HG02588 (cell line): ENCODE results near the gene MAP7D1.
"Not testable (repeated sequence)": the region's sequence is repeated elsewhere in the genome, so short reads cannot be mapped to it uniquely, and the experiment has no call there.

Source experiments
- ATAC-seq: cut with Tn5 transposase; IDR thresholded peaks from one replicate; pipeline ENCODE4 v1.9.1; 2021; ENCODE audit warnings: mild to moderate bottlenecking, moderate library complexity; ENCODE audit not compliant: unreplicated experiment

The MAP7D1 gene

GRCh38 chr1:36166938-36167905 lies 11.3 kb downstream of the MAP7D1 start:
- ATAC-seq = no peak

- no peak for ATAC-seq
Observed at GRCh38 chr1:36168514-36168913, 12.6 kb downstream of the MAP7D1 start.

DNA sequence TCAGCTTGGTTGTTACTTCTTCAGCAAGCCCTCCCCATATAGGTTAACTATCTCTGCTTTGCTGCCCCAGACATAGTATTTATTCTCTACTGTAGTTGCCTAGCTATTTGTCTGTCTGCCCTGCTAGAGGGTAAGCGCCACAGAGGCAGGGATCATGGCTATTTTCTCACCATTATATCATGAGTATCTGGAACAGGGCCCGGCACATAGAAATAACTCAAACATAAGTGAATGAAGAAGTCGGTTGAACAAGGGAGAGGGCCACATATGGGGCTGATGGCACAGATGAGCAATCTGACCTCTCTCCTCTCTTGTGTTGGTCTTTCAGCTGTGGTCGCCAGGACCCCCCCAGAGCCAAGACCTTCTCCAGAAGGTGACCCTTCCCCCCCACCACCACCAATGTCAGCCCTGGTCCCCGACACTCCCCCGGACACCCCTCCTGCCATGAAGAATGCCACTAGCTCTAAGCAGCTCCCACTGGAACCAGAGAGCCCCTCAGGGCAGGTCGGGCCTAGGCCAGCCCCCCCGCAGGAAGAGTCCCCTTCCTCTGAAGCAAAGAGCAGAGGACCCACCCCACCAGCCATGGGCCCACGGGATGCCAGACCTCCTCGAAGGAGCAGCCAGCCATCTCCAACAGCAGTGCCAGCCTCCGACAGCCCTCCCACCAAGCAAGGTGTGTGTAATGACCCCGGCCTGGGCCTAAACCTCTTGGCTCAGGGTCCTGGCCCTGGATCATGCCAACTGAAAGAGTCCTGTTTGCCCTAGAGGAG lies 14.9 kb downstream of the MAP7D1 start:
- ATAC-seq = no peak

DNA sequence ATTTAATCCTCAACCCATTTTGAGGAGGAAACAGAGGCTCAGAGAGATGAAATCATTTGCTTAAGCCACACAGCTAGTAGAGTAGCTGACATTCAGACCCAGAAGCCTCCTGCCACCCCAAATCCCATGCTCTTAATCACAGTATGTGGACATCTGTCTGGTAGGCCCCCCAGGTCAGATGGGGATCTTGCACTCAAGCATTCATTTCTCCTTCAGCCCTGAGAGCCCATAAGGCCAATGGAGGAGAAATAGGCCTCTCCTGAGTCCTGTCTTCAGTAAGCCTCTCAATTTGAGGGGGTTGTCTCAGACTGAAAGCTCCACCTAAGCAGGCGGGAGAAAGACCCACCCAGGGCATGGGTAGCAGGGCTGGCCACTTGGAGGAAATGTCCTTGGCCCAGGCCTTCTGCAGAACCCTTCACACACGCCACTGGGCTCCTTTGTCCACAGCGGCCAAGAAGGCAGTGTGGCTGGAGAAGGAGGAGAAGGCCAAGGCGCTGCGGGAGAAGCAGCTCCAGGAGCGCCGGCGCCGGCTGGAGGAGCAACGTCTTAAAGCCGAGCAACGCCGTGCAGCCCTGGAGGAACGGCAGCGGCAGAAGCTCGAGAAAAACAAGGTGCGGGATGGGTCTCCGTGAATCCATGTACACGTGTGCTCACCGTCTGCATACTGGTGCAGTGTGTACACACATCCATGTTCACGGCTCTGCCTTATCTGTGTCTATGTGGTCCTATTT lies 16.2 kb downstream of the MAP7D1 start:
- no peak for ATAC-seq

GRCh38 chr1:36172983-36173382 lies 17.0 kb downstream of the MAP7D1 start:
- ATAC-seq = no peak

- no peak for ATAC-seq
Observed at GRCh38 chr1:36174713-36175112, 18.8 kb downstream of the MAP7D1 start.

- ATAC-seq = no peak
Observed at GRCh38 chr1:36175137-36176095, 19.5 kb downstream of the MAP7D1 start.

- ATAC-seq = no peak
Observed at GRCh38 chr1:36176106-36176949, 20.4 kb downstream of the MAP7D1 start.

DNA sequence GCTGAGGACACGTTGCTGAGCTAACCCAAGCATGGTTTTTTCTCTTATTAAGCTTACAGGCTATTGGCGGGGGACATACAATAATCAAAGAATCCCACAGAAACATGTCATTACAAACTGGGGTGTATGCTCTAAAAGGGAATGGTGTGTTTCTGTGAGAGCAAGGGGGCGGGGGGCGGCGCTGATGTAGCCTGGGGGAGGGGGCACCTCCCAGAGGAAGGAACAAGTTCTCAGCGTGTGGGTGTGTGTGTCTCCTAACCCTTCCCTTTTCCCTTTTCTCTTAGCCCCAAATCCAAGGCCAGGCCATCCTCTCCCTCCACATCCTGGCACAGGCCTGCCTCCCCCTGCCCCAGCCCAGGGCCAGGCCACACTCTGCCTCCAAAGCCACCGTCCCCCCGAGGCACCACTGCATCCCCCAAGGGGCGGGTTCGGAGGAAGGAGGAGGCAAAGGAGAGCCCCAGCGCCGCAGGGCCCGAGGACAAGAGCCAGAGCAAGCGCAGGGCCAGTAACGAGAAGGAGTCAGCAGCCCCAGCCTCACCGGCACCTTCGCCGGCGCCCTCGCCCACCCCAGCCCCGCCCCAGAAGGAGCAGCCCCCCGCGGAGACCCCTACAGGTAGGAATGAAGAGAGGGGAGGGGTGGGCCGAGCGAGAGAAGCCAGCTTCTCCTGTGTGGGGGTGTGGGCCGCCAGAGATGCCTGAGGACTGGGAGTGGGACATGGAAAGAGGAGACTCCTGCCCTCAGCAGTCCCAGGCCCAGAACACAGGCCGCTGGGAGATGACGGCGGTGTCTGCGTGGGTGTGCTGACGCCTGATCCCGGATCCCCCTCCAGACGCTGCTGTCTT lies 21.9 kb downstream of the MAP7D1 start:
- ATAC-seq = no peak

DNA sequence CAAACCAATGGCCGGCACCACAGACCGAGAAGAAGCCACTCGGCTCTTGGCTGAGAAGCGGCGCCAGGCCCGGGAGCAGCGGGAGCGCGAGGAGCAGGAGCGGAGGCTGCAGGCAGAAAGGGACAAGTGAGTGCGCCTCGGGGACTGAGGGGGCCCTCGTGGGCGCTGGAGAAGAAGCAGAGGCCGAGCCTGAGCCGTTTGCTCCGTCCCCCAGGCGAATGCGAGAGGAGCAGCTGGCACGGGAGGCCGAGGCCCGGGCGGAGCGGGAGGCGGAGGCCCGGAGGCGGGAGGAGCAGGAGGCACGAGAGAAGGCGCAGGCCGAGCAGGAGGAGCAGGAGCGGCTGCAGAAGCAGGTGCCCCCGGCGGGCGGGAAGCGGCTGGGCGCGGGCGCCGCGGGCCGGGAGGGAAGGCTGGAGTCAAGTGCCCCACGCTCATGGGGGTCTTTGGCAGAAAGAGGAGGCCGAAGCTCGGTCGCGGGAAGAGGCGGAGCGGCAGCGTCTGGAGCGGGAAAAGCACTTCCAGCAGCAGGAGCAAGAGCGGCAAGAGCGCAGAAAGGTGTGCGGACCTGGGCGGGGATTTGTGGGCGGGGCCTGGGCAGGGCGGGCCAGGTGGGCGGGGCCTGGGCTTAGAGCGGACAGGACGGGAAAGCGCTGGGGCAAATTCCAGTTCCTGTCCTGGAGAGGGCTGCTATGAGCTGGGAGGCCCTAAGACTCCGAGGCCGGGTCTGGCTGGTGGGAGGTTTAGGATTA lies 22.7 kb downstream of the MAP7D1 start:
- no peak for ATAC-seq

- ATAC-seq = no peak
Observed at GRCh38 chr1:36179220-36179600, 23.2 kb downstream of the MAP7D1 start.

DNA sequence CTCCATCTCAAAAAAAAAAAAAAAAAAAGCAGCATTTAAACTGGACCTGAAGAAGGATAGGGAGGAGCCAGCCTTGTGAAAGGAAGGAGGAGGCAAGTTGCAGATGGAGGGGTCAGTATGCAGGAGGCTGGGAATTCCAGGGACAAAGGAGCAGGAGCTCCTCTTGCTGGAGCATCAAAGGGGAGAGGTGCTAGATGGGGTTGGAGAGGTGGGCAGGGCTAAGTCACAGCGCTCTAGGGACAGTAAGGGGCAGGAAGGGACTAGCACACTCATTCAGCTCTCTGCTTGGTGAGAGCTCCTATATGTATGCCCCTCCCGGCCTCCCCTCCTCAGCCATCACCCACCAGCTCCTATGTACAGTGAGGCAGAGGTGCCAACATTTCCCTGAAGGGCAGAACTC lies 26.8 kb downstream of the MAP7D1 start:
- no peak for ATAC-seq

DNA sequence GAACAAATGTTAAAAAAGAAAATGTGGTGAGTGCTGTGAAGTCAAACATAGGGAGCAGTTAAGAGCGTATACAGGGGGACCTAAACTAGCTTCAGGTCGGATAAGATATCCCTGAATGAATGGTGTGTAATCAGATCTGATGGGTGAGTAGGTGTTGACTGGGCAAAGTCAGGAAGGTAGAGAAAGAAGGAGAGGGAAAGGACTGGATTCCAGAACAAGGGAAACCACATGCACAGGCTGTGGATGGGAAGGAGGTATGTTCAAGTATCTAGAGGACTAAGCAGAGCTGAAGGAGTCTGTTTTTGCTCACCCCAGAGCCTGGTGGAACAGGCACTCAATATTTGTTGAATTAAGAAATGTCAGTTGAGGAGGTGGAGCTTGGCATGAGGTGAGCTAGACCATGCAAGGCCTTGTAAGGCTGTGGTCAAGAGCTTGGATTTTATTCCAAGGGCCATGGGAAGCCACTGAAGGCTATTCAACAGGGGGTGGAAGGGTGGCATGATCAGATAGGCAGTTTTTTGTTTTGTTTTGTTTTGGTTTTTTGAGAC lies 27.4 kb downstream of the MAP7D1 start:
- no peak for ATAC-seq

DNA sequence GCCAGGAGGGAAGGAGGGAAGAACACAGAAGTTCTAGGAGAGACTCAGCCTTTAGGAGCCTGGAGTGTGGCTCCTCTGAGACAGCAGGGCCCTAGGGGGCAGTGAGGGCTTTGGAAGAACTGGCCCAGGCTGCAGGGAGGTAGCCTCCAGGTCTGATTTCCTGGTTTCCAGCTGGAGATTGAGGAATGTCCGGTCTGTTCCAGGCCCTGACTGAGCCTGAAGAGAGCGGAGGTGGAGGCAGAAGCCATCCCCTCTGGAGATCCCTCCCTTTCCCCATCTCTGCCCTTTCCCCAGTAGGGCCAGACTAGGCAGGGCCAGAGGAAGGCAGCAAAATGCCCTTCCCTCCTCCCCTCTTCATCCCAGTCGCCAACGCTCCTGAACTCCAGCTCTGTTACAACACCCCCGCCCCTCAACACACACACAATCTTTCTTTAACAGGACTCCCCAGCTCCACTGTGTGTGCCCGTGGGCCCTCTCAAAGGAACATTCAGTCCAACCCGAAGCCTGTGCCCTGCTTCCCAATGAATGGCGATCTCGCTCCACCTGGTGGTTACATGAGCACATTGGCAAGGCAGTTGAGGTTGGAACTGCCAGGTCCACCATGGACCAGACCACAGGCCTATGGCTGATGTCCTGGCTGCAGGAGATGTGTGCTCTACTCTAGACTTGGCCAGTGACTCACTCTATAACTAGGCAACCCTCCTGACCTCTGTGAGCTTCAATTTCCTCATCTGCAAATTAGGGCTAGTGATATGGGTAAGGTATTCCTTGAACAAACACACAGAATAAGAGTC lies 32.0 kb downstream of the MAP7D1 start:
- ATAC-seq = no peak

DNA sequence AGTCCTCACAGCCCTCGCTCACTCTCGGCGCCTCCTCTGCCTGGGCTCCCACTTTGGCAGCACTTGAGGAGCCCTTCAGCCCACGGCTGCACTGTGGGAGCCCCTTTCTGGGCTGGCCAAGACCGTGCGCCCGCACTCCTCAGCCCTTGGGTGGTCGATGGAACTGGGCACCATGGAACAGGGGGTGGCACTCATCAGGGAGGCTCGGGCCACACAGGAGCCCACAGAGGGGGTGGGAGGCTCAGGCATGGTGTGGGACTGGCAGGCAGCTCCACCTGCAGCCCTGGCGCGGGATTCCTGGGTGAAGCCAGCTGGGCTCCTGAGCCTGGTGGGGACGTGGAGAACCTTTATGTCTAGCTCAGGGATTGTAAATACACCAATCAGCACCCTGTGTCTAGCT lies 40.8 kb downstream of the MAP7D1 start:
- ATAC-seq = not testable (repeated sequence)

DNA sequence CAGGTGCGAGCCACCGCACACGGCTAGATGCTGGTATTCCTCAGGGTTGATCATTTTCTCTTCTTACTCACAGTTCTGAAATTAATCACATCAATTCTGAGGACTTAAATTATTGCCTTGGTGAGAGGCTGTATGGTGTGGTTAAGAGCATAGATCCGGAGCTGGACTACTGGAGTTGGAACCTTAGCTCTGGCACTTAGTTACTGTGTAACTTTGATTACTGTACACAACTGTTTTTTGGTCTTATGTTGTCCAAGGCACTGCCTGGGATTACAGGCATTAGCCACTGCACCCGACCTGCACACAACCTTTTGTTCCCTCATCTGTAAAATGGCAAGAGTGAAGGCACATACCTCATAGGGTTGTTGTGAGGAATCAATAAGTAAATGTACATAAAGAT lies 42.7 kb downstream of the MAP7D1 start:
- ATAC-seq = no peak
